ENCODE data around the gene ZNF3.

Gene ZNF3

GRCh38 chr7:100024020-100024619 is 57.4 kb downstream of the ZNF3 start:
- TF ChIP-seq CTCF (conservative IDR thresholded peaks at IDR 0.05; ENCODE audit: control insufficient read depth, insufficient read depth, low read depth, low read length), result no peak
- no peak overlapping the region for H3K4me3 ChIP-seq (ENCODE audit: control insufficient read depth, low read depth, low read length)
- DNase-seq (ENCODE audit: low read depth), result no peak

- no peak for DNase-seq (ENCODE audit: low read depth)
- H3K4me3 ChIP-seq (ENCODE audit: control insufficient read depth, low read depth, low read length), result no peak overlapping the region
- TF ChIP-seq CTCF (conservative IDR thresholded peaks at IDR 0.05; ENCODE audit: control insufficient read depth, insufficient read depth, low read depth, low read length), result no peak
These were observed 58.0 kb downstream of the ZNF3 start for GRCh38 chr7:100023526-100023925.

GRCh38 chr7:100022621-100023020 is 58.9 kb downstream of the ZNF3 start:
- no peak for TF ChIP-seq CTCF (conservative IDR thresholded peaks at IDR 0.05; ENCODE audit: control insufficient read depth, insufficient read depth, low read depth, low read length)
- no peak overlapping the region for H3K4me3 ChIP-seq (ENCODE audit: control insufficient read depth, low read depth, low read length)
- no peak for DNase-seq (ENCODE audit: low read depth)

GRCh38 chr7:100021297-100021696 is 60.2 kb downstream of the ZNF3 start:
- DNase-seq (ENCODE audit: low read depth), result no peak
- no peak for TF ChIP-seq CTCF (conservative IDR thresholded peaks at IDR 0.05; ENCODE audit: control insufficient read depth, insufficient read depth, low read depth, low read length)
- H3K4me3 ChIP-seq (ENCODE audit: control insufficient read depth, low read depth, low read length), result no peak overlapping the region

Data from fibroblast of mammary gland (primary cell).